ENCODE measurements around the gene FAT3. TPM values are rescaled to one million over a fixed set of nuclear protein-coding genes. Genes with fewer than 3 reads are reported as not detected.

Gene FAT3
- total RNA-seq, result 1 to 10 TPM in 3 of 7 donors, under 1 TPM in 4; 0.56 to 2.4 (median 0.92) TPM
- 1 to 10 TPM in 1 of 2 donors, under 1 TPM in 1; 0.39 to 2.8 TPM for polyA plus RNA-seq
- long read RNA-seq, donor 1, partial matches to known transcripts, result 0 of 1 reads
- long read RNA-seq, donor 1, other reads (novel, unspliced or antisense), result 1 of 1 reads
- long read RNA-seq, donor 2, result 0 reads
- long read RNA-seq, donor 3, partial matches to known transcripts, result 1 of 1 reads
- long read RNA-seq, donor 3, other reads (novel, unspliced or antisense), result 0 of 1 reads

DNA sequence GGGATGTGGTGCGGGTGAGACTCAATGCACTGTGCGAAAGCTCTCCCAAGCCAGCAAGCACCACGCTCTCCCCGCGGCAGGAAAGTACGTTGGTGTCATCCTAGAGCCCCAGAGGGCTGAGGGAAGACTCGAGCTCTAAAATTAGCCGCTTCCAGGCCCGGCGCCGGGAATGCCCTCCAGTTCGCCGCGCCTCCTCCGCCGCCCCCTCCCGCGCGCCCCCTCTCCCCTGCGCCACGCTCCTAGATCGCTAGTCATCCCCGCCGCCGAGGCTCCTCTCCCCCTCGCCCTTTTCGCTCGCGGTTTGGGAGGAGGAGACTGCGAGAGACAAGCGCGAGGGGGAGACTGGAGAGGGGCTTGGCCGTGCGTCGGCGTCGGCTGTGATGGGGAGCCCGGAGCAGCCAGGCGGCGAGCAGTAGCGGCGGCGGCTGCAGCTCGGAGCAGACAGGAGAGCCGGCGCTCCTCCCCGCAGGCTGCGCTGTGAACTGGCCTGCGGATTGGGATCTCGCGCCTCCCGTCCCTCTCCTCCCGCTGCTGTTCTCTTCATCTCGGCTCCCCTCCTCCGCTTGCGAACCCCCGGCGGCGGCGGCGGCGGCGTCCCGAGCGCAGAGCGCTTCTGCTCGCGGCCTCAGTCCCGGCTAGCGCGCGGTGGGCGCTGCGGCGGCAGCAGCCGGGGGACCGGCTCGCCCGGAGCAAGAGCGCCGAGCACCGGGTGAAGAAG is at the start of gene FAT3:
Gene FAT3, plus strand, starts transcription at position 412 of the 718 bp plus-strand sequence. CDS start 127,295 bp downstream, outside the sequence.
- H3K27ac ChIP-seq, result no peak within 1 kb of the TSS
- 0 to 1% (median 1%) methylated on average over 59 to 82 of the region's 82 CpGs for WGBS, 3 donors
- peak within 1 kb of the TSS; percentile 26 for H3K4me3 ChIP-seq
- H3K27me3 ChIP-seq, result no peaks in the 10 kb centered on the region
- intact Hi-C loops (cut with DNase I), result no loop called here
- H3K9me3 ChIP-seq, result no peaks in the 10 kb centered on the region
- no peaks in the 10 kb centered on the region for H3K36me3 ChIP-seq
- peak in 4 of 5 donors; percentile 6 to 41 (median 29) for DNase-seq
- no peaks in the 10 kb centered on the region for H3K4me1 ChIP-seq (ENCODE audit: insufficient read depth)
- TF ChIP-seq POLR2A (IDR thresholded peaks at IDR 0.05), result no peak

DNA sequence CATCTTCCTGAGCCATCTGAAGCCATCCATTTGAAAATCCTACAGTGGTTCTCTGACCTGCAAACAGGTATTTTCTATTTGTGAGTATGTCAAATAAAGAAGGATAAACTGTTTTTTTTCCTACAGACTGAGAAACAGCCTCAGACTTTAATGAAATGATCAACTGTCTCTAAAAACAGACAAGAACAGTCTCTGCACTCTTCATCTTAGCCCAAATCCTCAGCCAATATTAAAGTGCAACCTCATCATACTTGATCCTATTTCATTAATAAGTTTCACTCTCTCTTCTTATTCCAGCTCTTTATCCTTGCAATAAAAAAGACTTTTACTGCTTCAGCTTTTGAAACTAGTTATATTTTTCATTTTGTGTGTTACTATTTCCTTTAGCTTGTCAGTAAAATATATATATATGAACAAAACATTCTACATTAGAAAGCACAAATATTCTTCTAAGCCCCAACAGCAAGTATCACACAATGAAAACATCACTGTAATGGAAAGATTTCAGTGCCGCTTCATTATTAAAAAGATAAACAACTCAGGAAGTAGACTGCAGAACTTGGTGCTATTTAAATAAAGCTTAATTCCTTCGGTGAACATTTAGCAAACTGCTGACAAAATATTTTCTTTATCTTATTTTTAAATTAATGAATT is 45.5 kb upstream of the FAT3 start:
- no peaks in the 10 kb centered on the region for H3K27me3 ChIP-seq
- H3K36me3 ChIP-seq, result no peaks in the 10 kb centered on the region
- intact Hi-C loops (cut with DNase I), result no loop called here
- H3K4me1 ChIP-seq (ENCODE audit: insufficient read depth), result no peaks in the 10 kb centered on the region
- TF ChIP-seq, protein P1, sequence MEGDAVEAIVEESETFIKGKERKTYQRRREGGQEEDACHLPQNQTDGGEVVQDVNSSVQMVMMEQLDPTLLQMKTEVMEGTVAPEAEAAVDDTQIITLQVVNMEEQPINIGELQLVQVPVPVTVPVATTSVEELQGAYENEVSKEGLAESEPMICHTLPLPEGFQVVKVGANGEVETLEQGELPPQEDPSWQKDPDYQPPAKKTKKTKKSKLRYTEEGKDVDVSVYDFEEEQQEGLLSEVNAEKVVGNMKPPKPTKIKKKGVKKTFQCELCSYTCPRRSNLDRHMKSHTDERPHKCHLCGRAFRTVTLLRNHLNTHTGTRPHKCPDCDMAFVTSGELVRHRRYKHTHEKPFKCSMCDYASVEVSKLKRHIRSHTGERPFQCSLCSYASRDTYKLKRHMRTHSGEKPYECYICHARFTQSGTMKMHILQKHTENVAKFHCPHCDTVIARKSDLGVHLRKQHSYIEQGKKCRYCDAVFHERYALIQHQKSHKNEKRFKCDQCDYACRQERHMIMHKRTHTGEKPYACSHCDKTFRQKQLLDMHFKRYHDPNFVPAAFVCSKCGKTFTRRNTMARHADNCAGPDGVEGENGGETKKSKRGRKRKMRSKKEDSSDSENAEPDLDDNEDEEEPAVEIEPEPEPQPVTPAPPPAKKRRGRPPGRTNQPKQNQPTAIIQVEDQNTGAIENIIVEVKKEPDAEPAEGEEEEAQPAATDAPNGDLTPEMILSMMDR (IDR thresholded peaks at IDR 0.05), result no peak
- TF ChIP-seq POLR2A (IDR thresholded peaks at IDR 0.05) (no peak), EP300 (IDR thresholded peaks at IDR 0.05) (no peak)
- no peaks in the 10 kb centered on the region for H3K9me3 ChIP-seq
- H3K27ac ChIP-seq, result no peak overlapping the region
- WGBS, 3 donors, result 12 to 31% (median 15%) methylated on average over 2 of the region's 2 CpGs
- no peak overlapping the region for H3K4me3 ChIP-seq
- no peak for DNase-seq

DNA sequence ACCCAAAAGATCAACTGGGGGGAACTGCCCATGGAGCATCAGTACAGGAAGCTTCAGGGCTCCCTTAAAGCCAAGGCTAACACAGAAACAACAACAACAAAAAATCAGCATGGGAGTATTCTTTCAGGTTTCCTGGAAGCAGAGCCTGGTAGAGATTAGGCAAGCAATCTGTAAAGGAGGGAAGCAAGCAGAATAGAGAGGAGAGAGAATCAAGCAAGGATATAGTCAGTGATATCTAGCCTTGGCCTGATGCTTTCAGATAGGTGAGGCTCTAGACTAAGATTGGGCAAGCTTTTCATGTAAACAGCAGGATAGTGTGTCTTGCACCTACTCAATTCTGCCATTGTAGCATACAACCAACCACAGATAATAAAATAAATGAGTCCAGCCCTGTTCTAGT is 44.4 kb upstream of the FAT3 start:
- intact Hi-C loops (cut with DNase I), result no loop called here
- TF ChIP-seq POLR2A (IDR thresholded peaks at IDR 0.05), result no peak

DNA sequence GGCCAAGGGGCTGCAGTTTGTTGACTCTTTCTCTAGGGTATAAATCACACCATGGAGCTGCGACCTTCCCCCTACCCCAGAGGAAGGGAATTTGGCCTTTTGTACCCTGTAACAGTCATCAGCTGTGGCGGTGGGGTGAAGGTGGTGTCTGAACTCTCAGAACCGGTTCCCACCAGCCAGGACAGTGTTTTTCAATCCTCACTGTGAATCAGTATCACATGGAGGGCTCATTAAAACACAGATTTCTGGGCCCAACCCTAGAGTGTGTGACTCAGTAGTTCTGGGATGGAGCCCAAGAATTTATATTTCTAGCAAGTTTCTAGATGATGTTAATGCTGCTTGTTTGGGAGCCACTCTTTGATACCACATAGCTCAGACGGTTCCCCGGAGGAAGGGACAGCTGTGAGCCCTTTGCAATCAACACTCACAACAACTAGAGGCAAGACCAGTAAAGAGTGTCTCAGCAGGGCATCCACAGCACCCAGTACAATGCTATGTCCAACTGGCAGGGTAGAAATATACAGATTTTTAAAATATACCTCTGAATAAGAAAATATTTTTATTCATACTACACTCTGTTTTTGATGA is 43.9 kb upstream of the FAT3 start:
- H3K27ac ChIP-seq, result no peak overlapping the region
- no peaks in the 10 kb centered on the region for H3K36me3 ChIP-seq
- H3K4me3 ChIP-seq, result no peak overlapping the region
- intact Hi-C loops (cut with DNase I), result no loop called here
- no peaks in the 10 kb centered on the region for H3K4me1 ChIP-seq (ENCODE audit: insufficient read depth)
- TF ChIP-seq, protein P1 (IDR thresholded peaks at IDR 0.05), result no peak
- TF ChIP-seq EP300 (IDR thresholded peaks at IDR 0.05), result no peak
- TF ChIP-seq POLR2A (IDR thresholded peaks at IDR 0.05), result no peak
- no peaks in the 10 kb centered on the region for H3K9me3 ChIP-seq
- WGBS, 3 donors, result 47 to 52% (median 51%) methylated on average over 5 of the region's 5 CpGs
- DNase-seq, result no peak
- H3K27me3 ChIP-seq, result no peaks in the 10 kb centered on the region

More for the DNA sequence above, 44.4 kb upstream of the FAT3 start:
- Histone ChIP-seq H3K4me1 (ENCODE audit: insufficient read depth) (no peaks in the 10 kb centered on the region), H3K36me3 (no peaks in the 10 kb centered on the region), H3K27ac (no peak overlapping the region), H3K27me3 (no peaks in the 10 kb centered on the region), H3K9me3 (no peaks in the 10 kb centered on the region), H3K4me3 (no peak overlapping the region)
- DNase-seq, result no peak

DNA sequence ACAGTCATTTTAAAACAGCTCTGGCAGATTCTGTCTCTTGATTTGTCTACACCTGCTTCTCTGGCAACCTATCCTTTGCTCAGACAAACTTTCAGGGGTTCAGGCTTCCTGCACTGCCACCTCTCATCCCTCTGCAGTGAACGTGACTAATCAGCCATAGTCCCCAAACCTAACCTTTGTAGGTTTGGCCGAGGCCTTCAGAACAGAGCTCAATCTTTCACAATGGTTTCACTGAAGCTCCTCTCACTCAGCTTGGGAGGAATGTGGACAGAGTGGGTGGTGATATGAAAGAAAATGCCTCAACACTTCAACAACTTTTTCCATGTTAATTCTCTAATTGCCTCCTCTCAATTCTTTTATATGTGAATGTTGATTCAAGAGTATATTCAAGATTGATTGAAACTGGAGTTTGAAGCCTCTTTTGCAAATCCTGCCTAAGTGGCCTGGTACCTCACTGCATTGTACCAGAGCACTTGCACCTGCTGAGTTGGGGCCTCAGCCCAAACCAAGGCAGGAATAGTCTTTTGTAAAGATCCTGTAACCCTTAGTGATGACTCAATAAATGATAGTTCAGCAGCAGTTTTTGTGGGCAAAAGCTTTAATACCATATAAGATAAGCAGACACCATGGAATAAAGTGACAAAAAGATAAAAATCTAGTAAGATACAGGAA is 33.9 kb upstream of the FAT3 start:
- no peaks in the 10 kb centered on the region for H3K9me3 ChIP-seq
- no peaks in the 10 kb centered on the region for H3K4me1 ChIP-seq (ENCODE audit: insufficient read depth)
- DNase-seq, result no peak
- WGBS, 3 donors, result 59 to 65% (median 63%) methylated on average over 2 of the region's 2 CpGs
- H3K36me3 ChIP-seq, result no peaks in the 10 kb centered on the region
- intact Hi-C loops (cut with DNase I), result no loop called here
- H3K4me3 ChIP-seq, result no peak overlapping the region
- TF ChIP-seq POLR2A (IDR thresholded peaks at IDR 0.05), result no peak
- TF ChIP-seq EP300 (IDR thresholded peaks at IDR 0.05), result no peak
- TF ChIP-seq, protein P1 (IDR thresholded peaks at IDR 0.05), result no peak
- H3K27ac ChIP-seq, result no peak overlapping the region
- H3K27me3 ChIP-seq, result no peaks in the 10 kb centered on the region

Measured in ovary (tissue), 10 donors.